Measurements from ENCODE around the gene CLASP1. TPM values are rescaled to one million over a fixed set of nuclear protein-coding genes. Genes with fewer than 3 reads are reported as not detected.
"Not testable (repeated sequence)": the region's sequence is repeated elsewhere in the genome, so short reads cannot be mapped to it uniquely, and the experiment has no call there.

CLASP1 gene
- total RNA-seq, 1 donor from 2014 or later = 60.1 TPM

GRCh38 chr2:121307048-121307447 lies 342.2 kb downstream of the CLASP1 start:
- H3K4me1 ChIP-seq = no peaks in the 10 kb centered on the region
- no peak overlapping the region for H3K27ac ChIP-seq (replicated peaks)
- no peaks in the 10 kb centered on the region for H3K36me3 ChIP-seq
- DNase-seq = no peak
- peaks cover 36% of the 10 kb centered on the region for H3K27me3 ChIP-seq (ENCODE audit: low read depth)
- TF ChIP-seq, protein P1, sequence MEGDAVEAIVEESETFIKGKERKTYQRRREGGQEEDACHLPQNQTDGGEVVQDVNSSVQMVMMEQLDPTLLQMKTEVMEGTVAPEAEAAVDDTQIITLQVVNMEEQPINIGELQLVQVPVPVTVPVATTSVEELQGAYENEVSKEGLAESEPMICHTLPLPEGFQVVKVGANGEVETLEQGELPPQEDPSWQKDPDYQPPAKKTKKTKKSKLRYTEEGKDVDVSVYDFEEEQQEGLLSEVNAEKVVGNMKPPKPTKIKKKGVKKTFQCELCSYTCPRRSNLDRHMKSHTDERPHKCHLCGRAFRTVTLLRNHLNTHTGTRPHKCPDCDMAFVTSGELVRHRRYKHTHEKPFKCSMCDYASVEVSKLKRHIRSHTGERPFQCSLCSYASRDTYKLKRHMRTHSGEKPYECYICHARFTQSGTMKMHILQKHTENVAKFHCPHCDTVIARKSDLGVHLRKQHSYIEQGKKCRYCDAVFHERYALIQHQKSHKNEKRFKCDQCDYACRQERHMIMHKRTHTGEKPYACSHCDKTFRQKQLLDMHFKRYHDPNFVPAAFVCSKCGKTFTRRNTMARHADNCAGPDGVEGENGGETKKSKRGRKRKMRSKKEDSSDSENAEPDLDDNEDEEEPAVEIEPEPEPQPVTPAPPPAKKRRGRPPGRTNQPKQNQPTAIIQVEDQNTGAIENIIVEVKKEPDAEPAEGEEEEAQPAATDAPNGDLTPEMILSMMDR (IDR thresholded peaks at IDR 0.05; ENCODE audit: borderline replicate concordance) = no peak
- intact Hi-C loops (cut with micrococcal nuclease) = no loop called here
- peaks cover 5% of the 10 kb centered on the region for H3K9me3 ChIP-seq (replicated peaks)
- H3K4me3 ChIP-seq = no peak overlapping the region

GRCh38 chr2:121304941-121305340 lies 344.3 kb downstream of the CLASP1 start:
- no peak overlapping the region for H3K27ac ChIP-seq (replicated peaks)
- intact Hi-C loops (cut with micrococcal nuclease) = no loop called here
- H3K27me3 ChIP-seq (ENCODE audit: low read depth) = peaks cover 47% of the 10 kb centered on the region
- H3K36me3 ChIP-seq = no peaks in the 10 kb centered on the region
- TF ChIP-seq, protein P1 (IDR thresholded peaks at IDR 0.05; ENCODE audit: borderline replicate concordance) = no peak
- H3K4me3 ChIP-seq = no peak overlapping the region
- H3K9me3 ChIP-seq (replicated peaks) = peaks cover 5% of the 10 kb centered on the region
- DNase-seq = no peak
- H3K4me1 ChIP-seq = no peaks in the 10 kb centered on the region

GRCh38 chr2:121303531-121304263 lies 345.6 kb downstream of the CLASP1 start:
- no peak overlapping the region for H3K27ac ChIP-seq (replicated peaks)
- peaks cover 47% of the 10 kb centered on the region for H3K27me3 ChIP-seq (ENCODE audit: low read depth)
- TF ChIP-seq, protein P1 (IDR thresholded peaks at IDR 0.05; ENCODE audit: borderline replicate concordance) = no peak
- no peaks in the 10 kb centered on the region for H3K36me3 ChIP-seq
- no peak for DNase-seq
- intact Hi-C loops (cut with micrococcal nuclease) = no loop called here
- H3K4me1 ChIP-seq = no peaks in the 10 kb centered on the region
- H3K9me3 ChIP-seq (replicated peaks) = peaks cover 4% of the 10 kb centered on the region
- H3K4me3 ChIP-seq = no peak overlapping the region

GRCh38 chr2:121301190-121301589 lies 348.1 kb downstream of the CLASP1 start:
- H3K4me1 ChIP-seq; H3K27ac ChIP-seq (replicated peaks); DNase-seq; intact Hi-C loops (cut with micrococcal nuclease); H3K9me3 ChIP-seq (replicated peaks); H3K4me3 ChIP-seq; H3K36me3 ChIP-seq: not testable (repeated sequence)
- peaks cover 43% of the 10 kb centered on the region for H3K27me3 ChIP-seq (ENCODE audit: low read depth)

- Histone ChIP-seq H3K9me3 (replicated peaks) (no peaks in the 10 kb centered on the region), H3K36me3 (no peaks in the 10 kb centered on the region), H3K4me1 (peaks cover 2% of the 10 kb centered on the region), H3K4me3 (no peak overlapping the region), H3K27me3 (ENCODE audit: low read depth) (peaks cover 22% of the 10 kb centered on the region), H3K27ac (replicated peaks) (no peak overlapping the region)
- DNase-seq = no peak
- TF ChIP-seq, protein P1 (IDR thresholded peaks at IDR 0.05; ENCODE audit: borderline replicate concordance) = no peak
- intact Hi-C loops (cut with micrococcal nuclease) = no loop called here
These were observed 350.8 kb downstream of the CLASP1 start for GRCh38 chr2:121298476-121298875.

- H3K4me1 ChIP-seq; H3K27ac ChIP-seq (replicated peaks); H3K36me3 ChIP-seq; DNase-seq; H3K4me3 ChIP-seq; intact Hi-C loops (cut with micrococcal nuclease); H3K9me3 ChIP-seq (replicated peaks): not testable (repeated sequence)
- TF ChIP-seq, protein P1 (IDR thresholded peaks at IDR 0.05; ENCODE audit: borderline replicate concordance) = peak; percentile 4
- peaks cover 20% of the 10 kb centered on the region for H3K27me3 ChIP-seq (ENCODE audit: low read depth)
These were observed 351.4 kb downstream of the CLASP1 start for GRCh38 chr2:121297866-121298265.

Measured in left ventricle myocardium inferior (tissue), 1 donor.